Body of pancreas (tissue), 4 donors: Measurements from ENCODE around the gene GRIK1.

ENCODE experiments used
- CTCF ChIP-seq, 7 experiments: fragments of 450-650 bp in 4 of 7; fragments of 200-600 bp in 3 of 7; sonication (generic) in 3 of 7; IDR thresholded peaks; one replicate each; pipeline ENCODE4 v1.5.1; 2016 to 2019; ENCODE audit warnings: antibody characterized with exemption in 7 of 7
- POLR2A ChIP-seq, 3 donors: fragments of 450-650 bp; IDR thresholded peaks; one replicate each; pipeline ENCODE4 v1.6.1; 2016; ENCODE audit warnings: antibody characterized with exemption in 3 of 3, mild to moderate bottlenecking in 2 of 3

GRCh38 chr21:29634418-29634817, 305.4 kb downstream of the GRIK1 start:
- TF ChIP-seq POLR2A (IDR thresholded peaks at IDR 0.05): no peak
- no peak for TF ChIP-seq CTCF (IDR thresholded peaks at IDR 0.05)
